Muscle of leg (tissue), 11 donors: Measurements from ENCODE around the gene CD47. TPM values are rescaled to one million over a fixed set of nuclear protein-coding genes. Genes with fewer than 3 reads are reported as not detected.

ENCODE experiments used
- DNase-seq: peaks from one replicate; pipeline ENCODE4 v3.0.0; 2013
- H3K27ac ChIP-seq: one replicate; pipeline ENCODE4 v1.5.1; 2013; ENCODE audit warnings: mild to moderate bottlenecking, low read length, control low read depth
- H3K27me3 ChIP-seq: one replicate; pipeline ENCODE4 v1.6.1; 2013; ENCODE audit warnings: low read length; ENCODE audit not compliant: control insufficient read depth, insufficient read depth
- H3K36me3 ChIP-seq: one replicate; pipeline ENCODE4 v1.6.1; 2013; ENCODE audit warnings: low read length; ENCODE audit not compliant: control insufficient read depth, insufficient read depth
- H3K4me1 ChIP-seq: one replicate; pipeline ENCODE4 v1.6.1; 2013; ENCODE audit warnings: low read length; ENCODE audit not compliant: control insufficient read depth, insufficient read depth
- H3K4me3 ChIP-seq: one replicate; pipeline ENCODE4 v1.5.1; 2013; ENCODE audit warnings: low read length, control low read depth
- H3K9me3 ChIP-seq: replicated peaks from 2 replicates; pipeline ENCODE4 v1.6.1; 2013; ENCODE audit warnings: low read depth, low read length; ENCODE audit not compliant: control insufficient read depth
- WGBS: methylation state at CpG from one replicate; pipeline ENCODE4 v1.1.5; 2013; ENCODE audit warnings: missing lambda C conversion rate; ENCODE audit not compliant: insufficient coverage; 5-methylcytosine and 5-hydroxymethylcytosine counted together
- polyA plus RNA-seq, 8 donors: library from polyadenylated mRNA; unstranded; fragments of 120-200 nt; gene quantifications; one replicate each; pipeline versions ENCODE4 v1.2.1 to v1.2.3, GENCODE V29; 2013; ENCODE audit warnings: inconsistent platforms in 1 of 8, low replicate concordance in 1 of 8; ENCODE audit not compliant: insufficient read length in 8 of 8, insufficient read depth in 1 of 8
- total RNA-seq: library from RNA; stranded (reverse); fragments of 120-200 nt; gene quantifications from one replicate; pipeline ENCODE4 v1.2.4, GENCODE V29; 2013

CD47 gene
- total and polyA plus RNA-seq, 9 donors, result 55.3 to 84.6 (median 70.4) TPM

- peaks cover 21% of the 10 kb centered on the region for H3K4me1 ChIP-seq
- 100% methylated on average over 1 of the region's 3 CpGs for WGBS
- H3K27ac ChIP-seq, result no peak overlapping the region
- H3K4me3 ChIP-seq, result no peak overlapping the region
- H3K27me3 ChIP-seq, result no peaks in the 10 kb centered on the region
- no peaks in the 10 kb centered on the region for H3K9me3 ChIP-seq
- peak; percentile 30 for DNase-seq
- H3K36me3 ChIP-seq, result no peaks in the 10 kb centered on the region
Observed at GRCh38 chr3:108008931-108009639, 81.7 kb downstream of the CD47 start.

GRCh38 chr3:108008106-108008505, 82.7 kb downstream of the CD47 start:
- no peak overlapping the region for H3K4me3 ChIP-seq
- H3K27me3 ChIP-seq, result no peaks in the 10 kb centered on the region
- 88% methylated on average over 1 of the region's 2 CpGs for WGBS
- H3K27ac ChIP-seq, result peak overlapping the region; percentile 53
- H3K4me1 ChIP-seq, result peaks cover 21% of the 10 kb centered on the region
- DNase-seq, result peak; percentile 67
- H3K36me3 ChIP-seq, result no peaks in the 10 kb centered on the region
- no peaks in the 10 kb centered on the region for H3K9me3 ChIP-seq

GRCh38 chr3:108006881-108007331, 83.9 kb downstream of the CD47 start:
- no CpG with 5 or more reads among the region's 2 CpGs for WGBS
- Histone ChIP-seq H3K4me1 (peaks cover 21% of the 10 kb centered on the region), H3K4me3 (no peak overlapping the region), H3K36me3 (no peaks in the 10 kb centered on the region), H3K9me3 (no peaks in the 10 kb centered on the region), H3K27me3 (no peaks in the 10 kb centered on the region), H3K27ac (peak overlapping the region; percentile 74)
- DNase-seq, result peak; percentile 95

- Histone ChIP-seq H3K4me3 (no peak overlapping the region), H3K4me1 (peaks cover 21% of the 10 kb centered on the region), H3K27me3 (no peaks in the 10 kb centered on the region), H3K27ac (peak overlapping the region; percentile 74), H3K9me3 (no peaks in the 10 kb centered on the region), H3K36me3 (no peaks in the 10 kb centered on the region)
- peak; percentile 79 for DNase-seq
- WGBS, result 31% methylated on average over 5 of the region's 11 CpGs
Observed at GRCh38 chr3:108006077-108006771, 84.6 kb downstream of the CD47 start.

GRCh38 chr3:108004647-108005046, 86.2 kb downstream of the CD47 start:
- Histone ChIP-seq H3K36me3 (no peaks in the 10 kb centered on the region), H3K4me3 (no peak overlapping the region), H3K27me3 (no peaks in the 10 kb centered on the region), H3K27ac (no peak overlapping the region), H3K9me3 (no peaks in the 10 kb centered on the region), H3K4me1 (peaks cover 21% of the 10 kb centered on the region)
- no peak for DNase-seq
- 93% methylated on average over 3 of the region's 9 CpGs for WGBS

GRCh38 chr3:108001457-108001856, 89.4 kb downstream of the CD47 start:
- DNase-seq, result no peak
- H3K36me3 ChIP-seq, result no peaks in the 10 kb centered on the region
- no CpG with 5 or more reads among the region's 1 CpG for WGBS
- H3K4me3 ChIP-seq, result no peak overlapping the region
- H3K27ac ChIP-seq, result no peak overlapping the region
- no peaks in the 10 kb centered on the region for H3K27me3 ChIP-seq
- H3K4me1 ChIP-seq, result peaks cover 10% of the 10 kb centered on the region
- H3K9me3 ChIP-seq, result no peaks in the 10 kb centered on the region

- H3K4me3 ChIP-seq, result no peak overlapping the region
- 96% methylated on average over 5 of the region's 5 CpGs for WGBS
- H3K36me3 ChIP-seq, result no peaks in the 10 kb centered on the region
- H3K27ac ChIP-seq, result no peak overlapping the region
- H3K4me1 ChIP-seq, result no peaks in the 10 kb centered on the region
- DNase-seq, result no peak
- H3K9me3 ChIP-seq, result no peaks in the 10 kb centered on the region
- H3K27me3 ChIP-seq, result no peaks in the 10 kb centered on the region
Observed at GRCh38 chr3:107999215-107999775, 91.5 kb downstream of the CD47 start.

- Histone ChIP-seq H3K27ac (no peak overlapping the region), H3K27me3 (no peaks in the 10 kb centered on the region), H3K4me1 (no peaks in the 10 kb centered on the region), H3K4me3 (no peak overlapping the region), H3K36me3 (no peaks in the 10 kb centered on the region), H3K9me3 (no peaks in the 10 kb centered on the region)
- no peak for DNase-seq
Observed at GRCh38 chr3:107997671-107998070, 93.2 kb downstream of the CD47 start.

GRCh38 chr3:107995823-107996222, 95.0 kb downstream of the CD47 start:
- no peak overlapping the region for H3K27ac ChIP-seq
- no peaks in the 10 kb centered on the region for H3K4me1 ChIP-seq
- no peaks in the 10 kb centered on the region for H3K9me3 ChIP-seq
- no peaks in the 10 kb centered on the region for H3K27me3 ChIP-seq
- H3K36me3 ChIP-seq, result no peaks in the 10 kb centered on the region
- H3K4me3 ChIP-seq, result no peak overlapping the region
- no CpG with 5 or more reads among the region's 4 CpGs for WGBS
- DNase-seq, result no peak

GRCh38 chr3:107994956-107995715, 95.7 kb downstream of the CD47 start:
- Histone ChIP-seq H3K36me3 (no peaks in the 10 kb centered on the region), H3K4me3 (no peak overlapping the region), H3K4me1 (no peaks in the 10 kb centered on the region), H3K27me3 (no peaks in the 10 kb centered on the region), H3K9me3 (no peaks in the 10 kb centered on the region), H3K27ac (no peak overlapping the region)
- DNase-seq, result no peak
- WGBS, result no CpG with 5 or more reads among the region's 4 CpGs
